SJCRH30 (cell line): Measurements from ENCODE around the gene TBC1D17. TPM values are rescaled to one million over a fixed set of nuclear protein-coding genes. Genes with fewer than 3 reads are reported as not detected.
A peak's percentile ranks its signal among the peaks of the same experiment; 100 is the strongest.

Source experiments
- DNase-seq, 2 experiments: peaks; one replicate each; pipeline ENCODE4 v3.0.0-alpha.2; 2015 to 2020
- H3K27ac ChIP-seq: fragments of 250-450 bp; sonication (Bioruptor Pico); 2 replicates; pipeline ENCODE4 v1.5.1; 2020; ENCODE audit warnings: mild to moderate bottlenecking, moderate library complexity
- H3K27me3 ChIP-seq: fragments of 250-450 bp; sonication (Bioruptor Pico); 2 replicates; pipeline ENCODE4 v1.5.1; 2020; ENCODE audit warnings: mild to moderate bottlenecking, moderate library complexity
- H3K36me3 ChIP-seq: fragments of 250-450 bp; sonication (Bioruptor Pico); 2 replicates; pipeline ENCODE4 v1.5.1; 2020; ENCODE audit warnings: mild to moderate bottlenecking, moderate library complexity
- H3K4me1 ChIP-seq: fragments of 250-450 bp; sonication (Bioruptor Pico); 2 replicates; pipeline ENCODE4 v1.5.1; 2020; ENCODE audit warnings: mild to moderate bottlenecking, moderate library complexity
- H3K4me3 ChIP-seq: fragments of 250-450 bp; sonication (Bioruptor Pico); 2 replicates; pipeline ENCODE4 v1.5.1; 2020; ENCODE audit warnings: mild to moderate bottlenecking, moderate library complexity
- H3K9me3 ChIP-seq: fragments of 250-450 bp; sonication (Bioruptor Pico); replicated peaks from 2 replicates; pipeline ENCODE4 v1.5.1; 2020; ENCODE audit warnings: mild to moderate bottlenecking, moderate library complexity
- total RNA-seq: library from RNA; depleted of rRNA; stranded (reverse); fragments of >200 nt; shearing (Covaris generic); gene quantifications from 2 replicates; pipeline ENCODE4 v1.2.3, GENCODE V29; 2014

TBC1D17 gene
- total RNA-seq, 1 experiment from 2014 or later, result 9.1 TPM

- no peaks in the 10 kb centered on the region for H3K4me1 ChIP-seq
- H3K27me3 ChIP-seq, result no peaks in the 10 kb centered on the region
- DNase-seq, result no peak
- no peaks in the 10 kb centered on the region for H3K9me3 ChIP-seq
- H3K4me3 ChIP-seq, result no peak overlapping the region
- no peak overlapping the region for H3K27ac ChIP-seq
- no peaks in the 10 kb centered on the region for H3K36me3 ChIP-seq
Measured at GRCh38 chr19:49874503-49875157, 2.9 kb upstream of the TBC1D17 start.

- H3K4me1 ChIP-seq, result no peaks in the 10 kb centered on the region
- no peaks in the 10 kb centered on the region for H3K9me3 ChIP-seq
- H3K27me3 ChIP-seq, result no peaks in the 10 kb centered on the region
- no peak overlapping the region for H3K4me3 ChIP-seq
- no peak overlapping the region for H3K27ac ChIP-seq
- no peaks in the 10 kb centered on the region; the same call in 1 of the 2 replicates for H3K36me3 ChIP-seq
- no peak for DNase-seq
Measured at GRCh38 chr19:49875177-49875576, 2.3 kb upstream of the TBC1D17 start.

- Histone ChIP-seq H3K36me3 (no peaks in the 10 kb centered on the region; the same call in 1 of the 2 replicates), H3K27me3 (no peaks in the 10 kb centered on the region), H3K9me3 (no peaks in the 10 kb centered on the region), H3K4me1 (no peaks in the 10 kb centered on the region), H3K27ac (peak overlapping the region; percentile 98), H3K4me3 (peak overlapping the region; percentile 95)
- DNase-seq, result peak; percentile 69 to 78
Measured at GRCh38 chr19:49875857-49876421, 1.6 kb upstream of the TBC1D17 start.

- H3K27ac ChIP-seq, result peak overlapping the region; percentile 98
- no peaks in the 10 kb centered on the region for H3K4me1 ChIP-seq
- peak overlapping the region; percentile 95 for H3K4me3 ChIP-seq
- DNase-seq, result peak; percentile 98 to 99
- H3K36me3 ChIP-seq, result no peaks in the 10 kb centered on the region; the same call in 1 of the 2 replicates
- H3K9me3 ChIP-seq, result no peaks in the 10 kb centered on the region
- no peaks in the 10 kb centered on the region for H3K27me3 ChIP-seq
Measured at GRCh38 chr19:49876422-49877019, 981 bp upstream of the TBC1D17 start.

GRCh38 chr19:49877879-49878743 lies 609 bp downstream of the TBC1D17 start:
- peak; percentile 98 for DNase-seq
- Histone ChIP-seq H3K4me3 (peak overlapping the region; percentile 95), H3K4me1 (no peaks in the 10 kb centered on the region), H3K9me3 (no peaks in the 10 kb centered on the region), H3K36me3 (peaks cover 6% of the 10 kb centered on the region; the same call in 1 of the 2 replicates), H3K27ac (peak overlapping the region; percentile 98), H3K27me3 (no peaks in the 10 kb centered on the region)

- Histone ChIP-seq H3K27me3 (no peaks in the 10 kb centered on the region), H3K27ac (no peak overlapping the region), H3K4me3 (peak overlapping the region; percentile 95; the same call in 1 of the 2 replicates), H3K36me3 (peaks cover 6% of the 10 kb centered on the region; the same call in 1 of the 2 replicates), H3K9me3 (no peaks in the 10 kb centered on the region), H3K4me1 (no peaks in the 10 kb centered on the region)
- no peak for DNase-seq
Measured at GRCh38 chr19:49878744-49879070, 1.2 kb downstream of the TBC1D17 start.

- Histone ChIP-seq H3K4me3 (no peak overlapping the region), H3K27me3 (no peaks in the 10 kb centered on the region), H3K4me1 (no peaks in the 10 kb centered on the region), H3K36me3 (peaks cover 6% of the 10 kb centered on the region; the same call in 1 of the 2 replicates), H3K9me3 (no peaks in the 10 kb centered on the region), H3K27ac (no peak overlapping the region)
- DNase-seq, result no peak
Measured at GRCh38 chr19:49879243-49879963, 1.9 kb downstream of the TBC1D17 start.

- H3K27ac ChIP-seq, result no peak overlapping the region
- DNase-seq, result no peak
- H3K36me3 ChIP-seq, result peaks cover 6% of the 10 kb centered on the region; the same call in 1 of the 2 replicates
- no peaks in the 10 kb centered on the region for H3K27me3 ChIP-seq
- H3K9me3 ChIP-seq, result no peaks in the 10 kb centered on the region
- no peaks in the 10 kb centered on the region for H3K4me1 ChIP-seq
- H3K4me3 ChIP-seq, result no peak overlapping the region
Measured at GRCh38 chr19:49880162-49880869, 2.8 kb downstream of the TBC1D17 start.

- no peak overlapping the region for H3K4me3 ChIP-seq
- no peaks in the 10 kb centered on the region for H3K4me1 ChIP-seq
- no peak for DNase-seq
- H3K27me3 ChIP-seq, result no peaks in the 10 kb centered on the region
- no peaks in the 10 kb centered on the region for H3K9me3 ChIP-seq
- H3K27ac ChIP-seq, result no peak overlapping the region
- H3K36me3 ChIP-seq, result peaks cover 6% of the 10 kb centered on the region; the same call in 1 of the 2 replicates
Measured at GRCh38 chr19:49881186-49881585, 3.7 kb downstream of the TBC1D17 start.

- Histone ChIP-seq H3K4me1 (no peaks in the 10 kb centered on the region), H3K27me3 (no peaks in the 10 kb centered on the region), H3K36me3 (peaks cover 6% of the 10 kb centered on the region; the same call in 1 of the 2 replicates), H3K9me3 (no peaks in the 10 kb centered on the region), H3K27ac (no peak overlapping the region), H3K4me3 (no peak overlapping the region)
- DNase-seq, result peak; percentile 44 to 47
Measured at GRCh38 chr19:49881672-49882394, 4.3 kb downstream of the TBC1D17 start.

GRCh38 chr19:49882643-49883042 lies 5.1 kb downstream of the TBC1D17 start:
- Histone ChIP-seq H3K27ac (no peak overlapping the region), H3K4me1 (no peaks in the 10 kb centered on the region), H3K9me3 (no peaks in the 10 kb centered on the region), H3K4me3 (no peak overlapping the region), H3K27me3 (no peaks in the 10 kb centered on the region), H3K36me3 (peaks cover 6% of the 10 kb centered on the region; the same call in 1 of the 2 replicates)
- DNase-seq, result no peak

GRCh38 chr19:49883094-49883493 lies 5.6 kb downstream of the TBC1D17 start:
- H3K27ac ChIP-seq, result no peak overlapping the region
- no peaks in the 10 kb centered on the region for H3K27me3 ChIP-seq
- no peak for DNase-seq
- peaks cover 6% of the 10 kb centered on the region; the same call in 1 of the 2 replicates for H3K36me3 ChIP-seq
- no peaks in the 10 kb centered on the region for H3K4me1 ChIP-seq
- H3K4me3 ChIP-seq, result no peak overlapping the region
- no peaks in the 10 kb centered on the region for H3K9me3 ChIP-seq

GRCh38 chr19:49884109-49884508 lies 6.6 kb downstream of the TBC1D17 start:
- H3K27ac ChIP-seq, result no peak overlapping the region
- no peaks in the 10 kb centered on the region for H3K9me3 ChIP-seq
- no peak overlapping the region for H3K4me3 ChIP-seq
- no peaks in the 10 kb centered on the region for H3K27me3 ChIP-seq
- DNase-seq, result no peak
- peaks cover 6% of the 10 kb centered on the region; the same call in 1 of the 2 replicates for H3K36me3 ChIP-seq
- no peaks in the 10 kb centered on the region for H3K4me1 ChIP-seq
